NOMO-1 treated with dmso at 0.1 percent for 144 hours (cell line): ENCODE measurements around the gene TMED6.

ENCODE experiments used
- DNase-seq: peaks from one replicate; lab custom pipeline; 2025; ENCODE audit not compliant: unreplicated experiment; lab: John Stamatoyannopoulos, UW

TMED6 gene

GRCh38 chr16:69351309-69352027 lies at the start of gene TMED6:
TMED6 (minus strand) TSS chr16:69351786; CDS start chr16:69351753, 33 bp downstream.
- DNase-seq, result no peak

DNA sequence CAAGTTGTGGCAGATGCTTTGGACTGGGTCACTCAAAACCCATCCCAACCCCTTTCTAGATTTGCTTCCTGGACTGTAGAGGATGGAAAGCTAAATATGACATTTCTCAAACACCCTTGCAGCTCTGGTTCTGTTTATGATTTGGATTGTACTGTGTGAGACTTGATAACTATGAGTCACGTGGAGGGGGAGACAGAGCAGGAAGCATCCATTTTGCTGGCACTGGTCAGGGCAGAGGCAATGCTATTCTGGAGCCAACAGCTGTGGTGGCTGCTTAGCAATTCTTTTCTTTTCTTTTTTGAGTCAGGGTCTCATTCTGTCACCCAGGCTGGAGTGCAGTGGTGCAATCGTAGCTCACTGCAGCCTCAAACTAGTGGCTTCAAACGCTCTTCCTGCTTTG lies 47.8 kb upstream of the TMED6 start:
- no peak for DNase-seq

- DNase-seq, result no peak
Observed at GRCh38 chr16:69397821-69398521, 46.4 kb upstream of the TMED6 start.

GRCh38 chr16:69396187-69397061 lies 44.8 kb upstream of the TMED6 start:
- peak; percentile 79 for DNase-seq

GRCh38 chr16:69395859-69396186 lies 44.2 kb upstream of the TMED6 start:
- DNase-seq, result no peak

- DNase-seq, result no peak
Observed at GRCh38 chr16:69393898-69394849, 42.6 kb upstream of the TMED6 start.

GRCh38 chr16:69386596-69386995 lies 35.0 kb upstream of the TMED6 start:
- DNase-seq, result no peak

GRCh38 chr16:69384974-69385373 lies 33.4 kb upstream of the TMED6 start:
- no peak for DNase-seq

DNA sequence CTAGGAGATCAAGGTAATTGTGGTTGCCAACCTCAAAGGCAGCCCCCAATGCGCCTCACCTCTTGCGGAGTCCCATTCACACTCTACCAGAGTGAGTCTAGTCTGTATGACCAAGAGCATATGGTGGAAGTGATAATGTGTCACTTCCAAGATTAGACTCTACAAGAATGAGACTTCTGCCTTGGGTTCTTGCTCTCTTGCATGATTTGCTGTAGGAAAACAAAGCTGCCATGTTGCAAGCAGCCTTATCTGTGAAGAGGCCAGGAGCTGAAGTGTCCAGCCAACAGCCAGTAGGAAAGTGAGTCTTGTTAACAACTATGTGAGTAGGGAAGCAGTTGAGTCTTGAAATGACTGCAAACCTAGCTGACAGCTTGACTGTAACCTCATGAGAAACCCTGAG lies 30.8 kb upstream of the TMED6 start:
- DNase-seq, result no peak

DNA sequence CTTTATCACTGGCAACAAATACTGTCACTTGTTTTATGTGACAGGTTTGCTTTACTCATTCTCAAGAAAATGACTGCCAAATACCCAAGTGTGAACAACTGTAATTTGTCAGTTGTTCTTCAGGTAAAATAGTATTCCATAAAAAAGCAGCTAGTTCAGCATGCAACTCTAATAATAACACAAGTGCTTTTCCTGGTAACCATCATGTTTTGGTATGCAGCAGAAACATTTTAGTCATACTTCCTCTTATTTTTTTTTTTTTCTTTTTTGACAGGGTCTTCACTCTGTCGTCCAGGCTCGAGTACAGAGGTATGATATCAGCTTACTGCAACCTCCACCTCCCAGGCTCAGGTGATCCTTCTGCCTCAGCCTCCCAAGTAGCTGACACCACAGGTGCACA lies 29.6 kb upstream of the TMED6 start:
- DNase-seq, result no peak

DNA sequence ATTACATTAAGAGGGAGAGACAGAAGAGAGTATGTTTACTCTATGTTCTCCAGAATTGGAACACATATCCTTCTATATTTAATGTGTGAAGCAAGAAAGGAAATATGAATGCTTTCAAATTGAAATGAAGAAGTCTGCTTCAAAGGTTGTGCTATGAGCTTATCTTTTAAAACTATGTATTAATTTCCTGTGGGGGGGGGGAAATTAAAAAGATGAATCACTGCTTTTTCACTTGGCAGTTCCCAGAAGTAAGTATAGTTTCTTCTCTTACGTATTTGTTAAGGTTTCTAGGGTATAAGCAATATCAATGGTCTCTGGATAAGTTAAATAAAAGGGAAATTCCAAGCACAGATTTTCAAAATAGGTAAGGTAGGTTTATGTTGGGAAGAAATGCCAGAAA lies 27.2 kb upstream of the TMED6 start:
- no peak for DNase-seq

- DNase-seq, result no peak
Observed at GRCh38 chr16:69378036-69378435, 26.4 kb upstream of the TMED6 start.

DNA sequence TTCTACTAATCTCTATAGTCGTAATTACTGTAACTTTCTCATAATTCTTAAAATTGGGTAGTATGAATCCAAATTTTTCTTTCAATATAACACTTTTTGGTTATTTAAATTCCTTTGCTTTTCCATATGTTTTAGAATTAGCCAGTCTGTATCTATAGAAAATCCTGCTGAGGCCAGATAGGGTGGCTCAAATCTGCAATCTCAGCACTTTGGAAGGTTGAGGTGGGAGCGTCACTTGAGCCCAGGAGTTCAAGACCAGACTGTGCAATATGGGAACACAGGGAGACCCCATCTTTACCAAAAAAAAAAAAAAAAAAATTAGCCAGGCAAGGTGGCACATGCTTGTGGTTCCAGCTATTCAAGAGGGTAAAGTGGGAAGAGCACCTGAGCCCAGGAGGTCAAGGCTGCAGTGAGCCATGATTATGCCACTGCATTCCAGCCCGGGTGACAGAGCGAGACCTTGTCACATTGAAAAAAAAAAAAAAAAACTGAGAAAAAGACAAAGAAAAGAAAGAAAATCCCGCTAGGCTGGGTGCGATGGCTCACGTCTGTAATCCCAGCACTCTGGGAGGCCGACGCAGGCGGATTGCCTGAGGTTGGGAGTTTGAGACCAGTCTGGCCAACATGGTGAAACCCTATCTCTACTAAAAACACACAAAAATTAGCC lies 24.9 kb upstream of the TMED6 start:
- no peak for DNase-seq

GRCh38 chr16:69373019-69373418 lies 21.4 kb upstream of the TMED6 start:
- DNase-seq, result no peak

DNA sequence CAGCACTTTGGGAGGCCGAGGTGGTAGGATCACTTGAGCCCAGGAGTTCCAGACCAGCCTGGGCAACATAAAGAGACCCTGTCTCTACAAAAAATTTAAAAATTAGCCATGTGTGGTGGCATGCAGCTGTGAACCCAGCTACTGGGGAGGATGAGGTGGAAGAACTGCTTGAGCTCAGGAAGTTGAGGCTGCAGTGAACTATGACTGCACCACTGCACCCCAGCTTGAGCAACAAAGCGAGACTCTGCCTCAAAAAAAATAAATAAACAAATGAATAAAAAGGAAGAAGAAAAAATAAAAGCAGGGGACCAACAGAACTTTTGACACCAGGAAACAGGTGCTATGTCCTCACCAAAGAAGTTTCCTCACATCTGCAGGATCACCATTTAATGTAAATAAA lies 20.0 kb upstream of the TMED6 start:
- no peak for DNase-seq

GRCh38 chr16:69368866-69369265 lies 17.3 kb upstream of the TMED6 start:
- DNase-seq, result no peak

DNA sequence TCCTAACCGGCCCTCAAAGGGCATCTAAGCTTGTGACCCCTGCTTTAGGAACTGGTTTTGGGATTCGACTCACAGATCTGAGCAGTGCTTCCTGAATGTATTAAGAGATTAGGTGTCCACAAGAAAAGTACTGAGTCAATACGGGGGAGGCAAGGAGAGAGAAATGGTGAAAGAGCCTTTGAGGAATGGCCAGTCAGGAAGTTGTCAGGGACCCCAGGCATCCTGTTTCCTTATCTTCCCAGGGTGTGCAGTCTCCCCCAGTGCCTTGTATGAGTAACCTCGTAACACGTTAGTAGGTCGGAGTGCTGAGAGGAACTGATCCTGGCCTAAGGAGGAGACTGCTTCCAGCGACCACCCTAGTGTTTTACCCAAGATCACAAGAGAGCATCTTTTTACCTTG lies 16.4 kb upstream of the TMED6 start:
- no peak for DNase-seq

DNA sequence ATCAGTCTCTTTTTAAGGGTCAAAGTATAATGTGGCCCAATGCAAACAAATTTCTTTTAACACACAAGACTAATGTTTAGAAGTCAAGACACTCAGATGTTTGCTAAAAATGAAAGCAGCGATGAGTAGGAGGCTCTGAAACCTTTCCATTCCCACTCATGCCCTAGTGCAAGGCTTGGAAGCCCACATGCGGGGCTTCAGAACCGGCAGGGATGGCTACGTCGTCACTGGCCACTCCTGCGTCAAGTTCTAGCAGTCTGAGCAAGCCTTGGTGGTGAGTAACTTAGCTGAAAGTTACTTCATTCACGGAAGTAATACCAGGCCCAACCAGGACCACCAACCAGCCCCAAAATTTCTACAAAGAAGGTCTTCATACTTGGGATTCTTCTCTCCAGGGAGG lies 14.8 kb upstream of the TMED6 start:
- DNase-seq, result no peak

GRCh38 chr16:69365901-69366300 lies 14.3 kb upstream of the TMED6 start:
- no peak for DNase-seq

GRCh38 chr16:69364088-69364487 lies 12.5 kb upstream of the TMED6 start:
- no peak for DNase-seq
